GM12891 (cell line): ENCODE results near the gene FSTL5.

Experiments
- DNase-seq: peaks from one replicate; pipeline ENCODE4 v3.0.0; 2011; ENCODE audit warnings: low spot score; ENCODE audit not compliant: insufficient read length
- FAIRE-seq: peaks from 2 replicates; lab custom pipeline; 2011; peaks lifted over from hg19 to GRCh38; lab: Jason Lieb, UNC
- PAX5 ChIP-seq: IDR thresholded peaks from 2 replicates; pipeline ENCODE4 v1.6.1; 2011; ENCODE audit warnings: low read length, moderate library complexity, mild to moderate bottlenecking; ENCODE audit not compliant: insufficient read depth, severe bottlenecking
- POLR2A ChIP-seq: IDR thresholded peaks from 2 replicates; pipeline ENCODE4 v1.6.1; 2011; ENCODE audit warnings: low read depth, low read length, control low read depth
- POLR2AphosphoS5 ChIP-seq: IDR thresholded peaks from 2 replicates; pipeline ENCODE4 v1.6.1; 2011; ENCODE audit warnings: low read depth, low read length, control low read depth
- POU2F2 ChIP-seq: IDR thresholded peaks from 2 replicates; pipeline ENCODE4 v1.6.1; 2011; ENCODE audit warnings: low read depth, mild to moderate bottlenecking, control low read depth, low read length, moderate library complexity
- SPI1 ChIP-seq: IDR thresholded peaks from 2 replicates; pipeline ENCODE4 v1.6.1; 2011; ENCODE audit warnings: low read depth, low read length, control low read depth
- TAF1 ChIP-seq: IDR thresholded peaks from 2 replicates; pipeline ENCODE4 v1.6.1; 2011; ENCODE audit warnings: low read depth, low read length, control low read depth

FSTL5 gene

DNA sequence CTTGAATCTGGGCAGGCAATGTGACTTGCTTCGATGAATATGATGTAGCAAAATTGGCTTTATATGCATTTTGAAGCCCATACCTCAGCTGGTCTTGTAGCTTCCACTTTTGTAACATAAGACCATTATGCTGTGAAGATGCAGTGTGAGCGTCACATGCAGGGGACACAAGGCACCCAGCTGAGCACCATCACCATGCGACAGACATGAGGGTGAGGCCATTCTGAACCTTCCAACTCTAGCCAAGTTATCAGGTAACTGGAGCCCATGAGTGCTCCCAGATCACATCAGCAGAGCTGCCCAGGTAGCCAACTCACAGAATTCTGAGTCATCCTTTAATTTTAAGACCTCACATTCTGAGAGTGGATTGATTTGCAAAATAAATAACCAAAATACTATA, 705.9 kb downstream of the FSTL5 start:
- TF ChIP-seq POLR2A (no peak), POLR2AphosphoS5 (no peak), PAX5 (no peak), POU2F2 (no peak), TAF1 (no peak), SPI1 (no peak)
- DNase-seq = no peak
- FAIRE-seq = no peak

DNA sequence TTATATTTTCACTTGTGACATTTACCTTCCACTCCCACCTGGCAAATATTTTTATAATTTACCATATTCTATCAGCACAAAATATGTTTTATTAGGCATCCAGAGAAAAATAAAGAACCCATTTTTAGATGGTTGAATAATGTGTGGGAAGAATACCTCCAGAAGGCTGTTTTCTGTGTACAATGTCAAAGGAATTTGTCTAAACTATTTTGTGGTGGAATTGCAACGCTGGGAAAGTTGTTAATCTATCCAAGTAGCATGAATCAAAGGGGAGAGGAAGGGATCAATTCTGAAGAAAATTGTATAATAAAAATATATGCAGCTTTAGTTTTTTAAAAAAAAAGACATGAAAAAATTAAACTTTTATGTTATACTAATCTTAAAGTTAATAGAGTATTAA, 706.5 kb downstream of the FSTL5 start:
- FAIRE-seq (no peak), DNase-seq (no peak)
- TF ChIP-seq POU2F2 (no peak), TAF1 (no peak), POLR2AphosphoS5 (no peak), POLR2A (no peak), SPI1 (no peak), PAX5 (no peak)

DNA sequence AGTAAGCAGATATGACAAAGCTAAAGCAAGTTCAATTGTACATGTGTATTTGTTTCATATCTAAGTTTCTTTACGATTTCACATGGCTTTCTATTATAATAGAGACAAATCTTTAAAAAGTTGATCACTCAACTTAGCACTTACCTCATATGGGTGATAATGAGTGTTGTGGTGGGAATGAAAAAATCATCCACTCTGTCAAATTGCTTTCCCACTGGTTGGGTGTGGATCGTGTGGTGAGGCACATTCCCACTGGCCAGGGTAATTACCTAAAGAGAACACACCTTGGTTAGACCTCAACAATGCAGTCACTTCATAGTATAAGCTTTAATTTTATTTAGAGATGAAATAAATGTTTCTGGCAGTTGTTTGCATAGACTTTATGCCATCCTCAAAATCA, 708.9 kb downstream of the FSTL5 start:
- FAIRE-seq (no peak), DNase-seq (no peak)
- TF ChIP-seq PAX5 (no peak), POLR2A (no peak), POLR2AphosphoS5 (no peak), SPI1 (no peak), TAF1 (no peak), POU2F2 (no peak)

DNA sequence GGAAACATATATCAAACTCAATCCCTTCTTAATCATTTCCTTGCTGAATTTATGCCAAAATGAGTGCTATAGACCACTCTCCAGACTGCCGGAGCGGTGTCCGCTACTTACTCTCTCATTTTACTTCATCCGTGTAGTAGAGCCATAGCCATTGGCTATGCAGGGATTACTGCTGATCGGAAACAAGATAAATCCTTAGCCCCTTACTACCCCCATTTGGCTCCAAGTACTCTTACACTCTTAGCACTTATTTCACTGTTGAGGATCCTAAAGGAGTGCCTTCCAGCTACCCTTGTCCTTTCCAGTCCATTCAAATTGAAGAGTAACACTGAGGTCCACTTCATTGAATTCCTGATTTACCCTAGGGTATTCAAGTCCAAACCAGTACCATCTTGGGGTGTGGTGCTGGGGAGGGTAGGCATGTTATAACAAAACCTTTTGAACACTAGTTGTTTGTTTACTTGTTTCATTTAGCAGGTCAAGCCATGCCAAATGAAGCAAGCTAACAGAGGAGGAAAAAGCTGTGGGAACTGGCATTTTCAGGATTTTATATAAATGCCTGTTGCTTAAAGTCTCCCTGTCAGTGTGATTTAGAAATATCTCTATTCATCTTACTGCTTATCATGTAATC, 715.1 kb downstream of the FSTL5 start:
- TF ChIP-seq SPI1 = no peak
- no peak for TF ChIP-seq TAF1
- no peak for TF ChIP-seq POLR2A
- no peak for TF ChIP-seq PAX5
- no peak for TF ChIP-seq POU2F2
- no peak for DNase-seq
- FAIRE-seq = no peak

DNA sequence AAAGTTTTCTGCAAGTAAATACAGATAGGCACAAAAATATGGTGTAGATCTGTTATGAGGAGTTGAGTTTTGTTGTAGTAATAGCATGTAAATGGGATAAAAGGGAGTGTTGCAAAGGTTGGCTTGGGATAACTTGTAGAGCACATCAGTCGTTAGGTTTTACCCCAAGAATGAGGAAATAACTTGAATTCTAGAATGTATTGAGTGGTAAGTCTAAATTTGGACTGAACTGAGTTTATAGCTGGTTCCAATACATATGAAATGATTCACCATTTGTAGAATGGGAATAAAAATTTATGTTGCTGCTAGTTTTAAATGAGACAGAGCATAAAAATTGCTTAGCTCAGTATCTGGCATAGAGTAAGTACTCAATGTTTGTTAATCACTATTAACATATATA, 719.2 kb downstream of the FSTL5 start:
- no peak for TF ChIP-seq PAX5
- TF ChIP-seq TAF1 = no peak
- no peak for TF ChIP-seq POLR2AphosphoS5
- TF ChIP-seq SPI1 = no peak
- TF ChIP-seq POLR2A = no peak
- no peak for TF ChIP-seq POU2F2
- DNase-seq = no peak
- no peak for FAIRE-seq

DNA sequence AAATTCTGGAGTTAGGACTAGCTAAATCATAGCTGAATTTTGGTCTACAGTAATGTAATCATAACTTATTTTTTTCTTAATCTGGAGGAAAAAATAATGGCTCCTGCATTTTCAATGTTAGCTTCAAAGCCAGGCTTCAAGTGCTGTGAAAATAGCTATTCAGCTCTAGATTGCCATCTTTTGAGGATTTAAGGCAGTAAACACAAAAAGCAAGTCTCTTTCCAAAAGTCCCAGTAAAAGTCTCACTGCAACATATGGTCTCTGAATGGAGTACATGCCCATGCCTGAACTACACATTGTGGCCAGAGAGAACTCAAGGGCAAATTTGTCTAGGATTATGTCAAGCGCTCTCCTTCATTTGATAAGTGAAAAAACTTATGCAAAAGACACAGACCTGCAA, 720.9 kb downstream of the FSTL5 start:
- FAIRE-seq (no peak), DNase-seq (no peak)
- TF ChIP-seq POLR2A = no peak
- no peak for TF ChIP-seq PAX5
- no peak for TF ChIP-seq POLR2AphosphoS5
- no peak for TF ChIP-seq TAF1
- TF ChIP-seq SPI1 = no peak
- TF ChIP-seq POU2F2 = no peak

DNA sequence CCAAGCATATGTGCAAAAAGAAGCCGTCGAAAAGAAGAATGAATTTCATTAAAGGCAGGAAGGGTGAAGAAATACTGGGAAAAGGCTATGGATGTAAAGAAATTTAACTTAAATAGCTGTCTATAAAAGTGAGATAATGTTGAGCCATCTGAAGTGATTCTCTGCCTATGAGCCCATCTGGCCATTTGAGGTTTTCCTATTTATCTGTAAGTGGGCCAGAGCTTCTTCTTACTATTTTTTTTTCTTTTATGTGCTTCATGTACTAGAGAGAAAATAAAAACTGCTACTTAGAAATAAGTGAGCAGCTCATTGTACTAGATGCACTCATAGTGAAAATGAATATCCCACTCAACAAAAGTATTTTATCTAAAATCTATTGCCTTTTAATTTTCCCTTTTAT, 725.7 kb downstream of the FSTL5 start:
- FAIRE-seq (no peak), DNase-seq (no peak)
- TF ChIP-seq TAF1 (no peak), PAX5 (no peak), POU2F2 (no peak), POLR2AphosphoS5 (no peak), POLR2A (no peak), SPI1 (no peak)

DNA sequence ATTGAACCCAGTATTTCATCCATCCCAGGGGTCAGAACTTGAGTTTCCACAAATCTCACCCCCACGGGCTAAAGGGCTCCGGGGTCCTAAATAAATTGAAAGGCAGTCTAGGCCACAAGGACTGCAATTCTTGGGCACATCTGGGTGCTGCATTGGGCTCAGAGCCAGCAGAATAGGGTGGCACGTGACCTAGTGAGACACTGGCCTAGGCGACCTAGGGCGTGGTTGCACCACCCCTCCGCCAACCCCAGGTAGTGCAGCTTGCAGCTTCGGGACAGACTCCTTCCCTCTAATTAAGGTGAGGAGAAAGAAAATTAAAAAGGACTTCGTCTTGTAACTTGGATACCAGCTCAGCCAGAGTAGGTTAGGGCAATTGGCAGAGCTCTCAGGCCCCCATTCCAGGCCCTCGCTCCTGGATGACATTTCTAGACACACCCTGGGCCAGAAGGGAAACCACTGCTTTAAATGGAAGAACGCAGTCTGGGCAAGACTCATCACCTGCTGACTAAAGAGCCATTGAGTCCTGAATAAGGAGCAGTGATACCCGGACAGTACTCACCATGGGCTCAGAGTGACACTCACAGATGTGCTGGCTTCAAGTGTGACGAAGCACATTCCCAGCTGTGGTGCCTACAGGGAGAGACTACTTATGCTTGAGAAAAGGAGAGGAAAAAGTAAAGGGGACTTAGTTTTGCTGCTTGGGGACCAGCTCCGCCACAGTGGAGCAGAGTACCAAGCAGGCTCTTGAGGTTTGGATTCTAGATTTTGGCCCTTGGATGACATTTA, 735.4 kb downstream of the FSTL5 start:
- TF ChIP-seq POLR2AphosphoS5 = no peak
- TF ChIP-seq POU2F2 = no peak
- no peak for TF ChIP-seq PAX5
- no peak for TF ChIP-seq TAF1
- DNase-seq (no peak), FAIRE-seq (no peak)

DNA sequence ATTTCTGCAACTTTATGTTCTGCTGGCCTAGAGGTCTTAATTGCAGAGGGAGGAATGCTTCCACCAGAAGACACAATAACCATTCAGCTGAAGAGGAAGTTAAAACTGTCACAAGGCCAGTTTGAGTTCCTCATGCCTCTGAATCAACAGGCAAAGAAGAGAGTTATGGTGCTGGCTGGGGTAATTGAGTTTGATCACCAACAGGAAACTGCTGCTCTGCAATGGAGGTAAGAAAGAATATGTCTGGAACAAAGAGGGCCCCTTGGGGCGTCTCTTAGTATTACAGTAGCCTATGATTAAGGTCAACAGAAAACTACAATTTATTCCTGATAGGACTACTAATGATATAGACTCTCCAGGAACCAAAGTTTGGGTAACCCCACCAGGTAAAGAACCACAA, 744.0 kb downstream of the FSTL5 start:
- FAIRE-seq (no peak), DNase-seq (no peak)
- TF ChIP-seq TAF1 (no peak), POLR2A (no peak), POLR2AphosphoS5 (no peak), PAX5 (no peak), SPI1 (no peak), POU2F2 (no peak)

DNA sequence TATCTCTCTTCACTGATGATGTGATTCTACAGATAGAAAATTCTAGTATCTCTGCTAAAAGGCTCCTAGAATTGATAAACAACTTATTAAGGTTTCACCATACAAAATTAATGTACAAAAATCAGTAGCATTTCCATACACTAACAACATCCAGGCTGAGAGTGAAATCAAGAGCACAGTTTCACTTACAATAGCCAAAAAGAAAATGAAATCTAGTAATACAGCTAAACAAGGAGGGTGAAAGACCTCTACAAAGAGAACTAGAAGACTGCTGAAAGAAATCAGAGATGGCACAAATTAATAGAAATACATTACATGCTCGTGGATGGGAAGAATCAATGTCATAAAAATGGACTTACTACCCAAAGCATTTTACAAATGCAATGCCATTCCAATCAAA, 751.9 kb downstream of the FSTL5 start:
- TF ChIP-seq TAF1 (no peak), PAX5 (no peak), SPI1 (no peak), POU2F2 (no peak)
- no peak for FAIRE-seq
- no peak for DNase-seq
